Fibroblast of mammary gland (primary cell): ENCODE measurements around the gene KLF13.

Experiments
- DNase-seq: peaks from one replicate; pipeline ENCODE4 v3.0.0-alpha.2; 2010; ENCODE audit warnings: low read depth
- H3K4me3 ChIP-seq: 2 replicates; pipeline ENCODE4 v1.5.1; 2011; ENCODE audit warnings: low read depth, mild to moderate bottlenecking, low read length, moderate library complexity; ENCODE audit not compliant: control insufficient read depth
- TF ChIP-seq, protein P1 (sequence below): conservative IDR thresholded peaks from 2 replicates; pipeline ENCODE4 v1.5.1; 2011; ENCODE audit warnings: low read depth, low read length, inconsistent platforms; ENCODE audit not compliant: control insufficient read depth, insufficient read depth

KLF13 gene

DNA sequence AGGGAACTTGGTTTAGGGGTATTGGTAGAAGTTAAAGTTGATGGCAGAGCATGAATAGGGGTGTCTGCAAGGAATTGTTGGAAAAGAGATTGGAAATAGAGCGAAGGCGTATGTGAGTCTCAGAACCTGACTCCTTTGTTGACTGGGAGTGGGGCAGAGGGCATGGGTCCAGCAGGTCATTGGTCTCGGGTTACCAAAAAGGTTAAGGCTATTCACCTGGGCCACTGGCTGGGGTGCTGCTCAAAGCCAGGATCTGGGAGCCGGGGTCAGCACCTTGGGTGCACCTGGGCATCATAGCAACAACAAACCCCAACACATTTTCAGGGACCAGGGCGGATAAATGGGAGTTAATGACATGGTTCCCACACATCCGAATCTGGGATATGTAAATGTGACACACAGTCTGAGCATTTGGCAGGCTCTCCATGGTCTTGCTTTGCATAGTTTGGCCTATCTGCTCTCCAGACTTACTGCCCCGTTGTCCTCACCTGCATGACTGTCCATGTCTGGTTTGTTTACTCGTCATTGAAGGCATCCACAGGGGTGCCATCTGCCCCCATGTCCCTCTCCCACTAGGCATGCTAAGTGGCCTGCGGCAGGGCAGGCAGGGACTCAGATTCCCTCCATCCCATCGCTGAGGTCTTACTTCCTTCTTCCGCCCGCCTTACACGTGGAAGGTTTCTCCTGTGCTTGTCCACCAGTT is 10.1 kb downstream of the KLF13 start:
- no peak overlapping the region for H3K4me3 ChIP-seq
- no peak for DNase-seq
- TF ChIP-seq, protein P1, sequence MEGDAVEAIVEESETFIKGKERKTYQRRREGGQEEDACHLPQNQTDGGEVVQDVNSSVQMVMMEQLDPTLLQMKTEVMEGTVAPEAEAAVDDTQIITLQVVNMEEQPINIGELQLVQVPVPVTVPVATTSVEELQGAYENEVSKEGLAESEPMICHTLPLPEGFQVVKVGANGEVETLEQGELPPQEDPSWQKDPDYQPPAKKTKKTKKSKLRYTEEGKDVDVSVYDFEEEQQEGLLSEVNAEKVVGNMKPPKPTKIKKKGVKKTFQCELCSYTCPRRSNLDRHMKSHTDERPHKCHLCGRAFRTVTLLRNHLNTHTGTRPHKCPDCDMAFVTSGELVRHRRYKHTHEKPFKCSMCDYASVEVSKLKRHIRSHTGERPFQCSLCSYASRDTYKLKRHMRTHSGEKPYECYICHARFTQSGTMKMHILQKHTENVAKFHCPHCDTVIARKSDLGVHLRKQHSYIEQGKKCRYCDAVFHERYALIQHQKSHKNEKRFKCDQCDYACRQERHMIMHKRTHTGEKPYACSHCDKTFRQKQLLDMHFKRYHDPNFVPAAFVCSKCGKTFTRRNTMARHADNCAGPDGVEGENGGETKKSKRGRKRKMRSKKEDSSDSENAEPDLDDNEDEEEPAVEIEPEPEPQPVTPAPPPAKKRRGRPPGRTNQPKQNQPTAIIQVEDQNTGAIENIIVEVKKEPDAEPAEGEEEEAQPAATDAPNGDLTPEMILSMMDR = no peak

DNA sequence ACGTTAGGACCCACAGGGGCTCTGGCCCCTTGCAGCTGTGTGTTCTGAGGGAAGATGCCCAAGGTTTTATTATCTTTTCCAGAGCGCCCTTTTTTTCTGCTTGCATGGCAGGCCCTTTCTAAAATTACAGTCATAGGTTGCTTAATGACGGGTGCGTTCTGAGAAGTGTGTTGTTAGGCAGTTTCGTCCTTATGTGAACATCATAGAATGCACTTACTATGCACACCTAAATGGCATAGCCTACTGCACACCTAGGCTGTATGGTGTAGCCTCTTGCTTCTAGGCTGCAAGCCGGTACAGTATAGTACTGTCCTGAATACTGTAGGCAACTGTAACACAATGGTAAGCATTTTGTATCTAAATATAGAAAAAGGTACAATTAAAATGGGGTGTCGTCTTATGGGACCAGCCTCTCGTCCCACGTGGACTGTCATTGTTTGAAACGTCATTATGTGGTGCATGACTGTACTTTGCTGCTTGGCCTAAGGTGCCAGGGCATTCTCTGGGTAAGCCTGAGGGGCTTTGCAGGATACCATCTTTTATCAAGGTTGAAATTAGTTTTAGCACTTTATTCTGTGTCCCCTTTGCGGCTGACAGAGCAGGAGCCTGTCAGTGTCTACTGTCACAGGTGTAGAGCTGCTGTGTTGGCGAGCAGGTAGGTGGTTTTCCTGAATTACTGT is 10.9 kb downstream of the KLF13 start:
- H3K4me3 ChIP-seq = no peak overlapping the region
- DNase-seq = no peak
- TF ChIP-seq, protein P1 = no peak

DNA sequence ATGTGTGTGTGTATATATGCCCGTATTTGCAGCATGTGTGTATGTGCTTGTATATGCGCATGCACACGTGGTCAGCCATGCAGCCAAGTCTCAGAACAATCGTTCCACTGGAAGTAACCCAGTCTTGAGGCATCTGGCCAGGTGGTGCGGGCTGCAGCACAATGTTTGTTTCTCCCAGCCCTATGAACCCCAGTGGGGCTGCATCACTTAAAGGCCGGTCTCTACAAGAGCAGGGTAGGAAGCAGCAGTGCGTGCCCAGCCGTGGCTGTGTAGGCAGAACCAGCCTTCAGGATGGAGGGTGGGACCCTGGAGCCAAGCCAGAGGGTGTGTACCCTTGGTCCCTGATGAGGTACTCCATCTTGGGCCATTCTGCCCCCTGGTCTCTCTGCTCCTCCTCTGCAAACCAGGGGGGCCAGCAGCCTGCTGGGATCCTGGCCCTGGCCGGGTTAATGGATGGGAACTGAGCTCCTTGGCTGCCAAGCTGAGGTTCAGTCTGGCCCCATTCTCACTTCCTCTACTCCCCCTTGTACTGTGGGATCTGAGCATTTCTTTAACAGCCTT is 11.8 kb downstream of the KLF13 start:
- TF ChIP-seq, protein P1 = no peak
- DNase-seq = no peak
- H3K4me3 ChIP-seq = no peak overlapping the region

DNA sequence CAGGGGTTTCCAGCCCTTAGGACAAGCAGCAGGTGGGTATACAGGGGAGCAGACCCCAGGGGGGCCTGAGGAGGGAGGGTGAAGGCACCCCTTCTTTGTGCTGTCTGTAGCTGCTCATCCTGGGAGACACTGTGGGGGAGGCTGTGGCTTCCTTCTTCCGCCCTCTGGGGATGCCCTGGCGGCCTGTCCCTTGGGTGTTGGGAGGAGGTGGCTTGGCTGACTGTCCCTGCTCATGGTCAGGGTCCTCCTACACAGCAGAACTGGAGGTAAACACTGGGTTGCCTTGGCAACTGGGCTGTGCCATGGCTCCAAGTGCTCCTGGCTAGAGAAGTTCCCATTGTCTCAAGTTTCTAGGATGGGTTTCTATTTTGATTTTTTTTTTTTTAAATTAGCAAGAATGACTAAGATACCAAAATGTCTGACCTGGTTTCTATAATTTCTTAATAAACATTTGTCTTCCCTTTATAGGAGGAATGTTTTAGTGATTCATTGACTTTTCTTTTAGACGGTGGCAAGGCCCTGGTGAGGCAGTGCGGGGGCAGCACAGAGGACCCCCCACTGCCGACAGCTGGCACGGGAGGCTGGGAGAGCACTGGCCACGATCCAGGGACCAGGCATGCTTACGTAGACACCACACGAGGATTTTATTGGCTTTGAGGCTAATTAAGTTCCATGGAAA is 12.4 kb downstream of the KLF13 start:
- peak; percentile 85 for DNase-seq
- TF ChIP-seq, protein P1 = no peak
- H3K4me3 ChIP-seq = no peak overlapping the region

DNA sequence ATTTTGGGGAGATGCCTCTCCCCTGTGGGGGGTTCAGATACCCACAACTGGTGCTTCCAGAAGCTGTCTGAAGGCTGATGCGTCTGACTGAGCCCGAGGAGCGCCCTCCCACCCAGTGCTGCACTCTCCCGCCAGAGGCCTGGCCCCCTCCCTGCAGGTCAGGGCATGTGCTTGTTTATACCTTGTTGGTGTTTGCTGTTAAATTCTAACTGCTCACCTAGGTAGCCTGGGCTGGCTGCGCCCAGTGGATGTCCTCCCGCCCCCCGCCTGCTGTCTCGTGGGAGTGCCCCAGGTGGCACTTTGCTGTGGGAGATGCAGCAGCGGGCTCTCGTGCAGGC is 12.9 kb downstream of the KLF13 start:
- TF ChIP-seq, protein P1 = no peak
- H3K4me3 ChIP-seq = no peak overlapping the region
- DNase-seq = no peak

DNA sequence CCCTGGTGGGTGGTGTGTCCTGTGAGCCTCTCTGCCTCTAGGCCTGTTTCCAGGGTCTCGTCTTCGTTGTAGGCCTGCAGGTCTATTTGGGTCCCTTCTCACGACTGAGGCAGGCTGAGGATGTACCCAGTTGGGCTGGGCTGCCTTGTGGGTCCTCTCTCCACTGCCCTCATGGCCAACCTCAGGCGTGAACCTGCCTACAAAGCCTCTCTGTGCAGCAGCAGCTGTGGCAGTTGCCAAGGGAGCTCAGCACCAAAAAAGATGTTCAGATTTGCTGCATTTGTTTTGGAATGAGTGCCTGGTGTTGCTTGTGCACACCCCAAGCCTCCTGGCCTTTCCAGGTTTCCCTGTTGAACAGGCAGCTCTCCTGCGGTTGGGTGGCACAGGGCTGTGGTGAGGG is 13.4 kb downstream of the KLF13 start:
- TF ChIP-seq, protein P1 = no peak
- H3K4me3 ChIP-seq = no peak overlapping the region
- no peak for DNase-seq
